C4-2B (cell line): ENCODE results near the gene RBM7.

ENCODE experiments used
- CTCF ChIP-seq: fragments of 450-650 bp; conservative IDR thresholded peaks from 2 replicates; pipeline ENCODE4 v1.5.1; 2017; ENCODE audit warnings: mild to moderate bottlenecking
- ZFX ChIP-seq: fragments of 450-650 bp; IDR thresholded peaks from 2 replicates; pipeline ENCODE4 v1.6.1; 2017

- TF ChIP-seq CTCF (no peak), ZFX (no peak)
Observed at GRCh38 chr11:114353443-114353842, 47.0 kb upstream of the RBM7 start.
